Measurements from ENCODE around the gene FLNA.

DNA sequence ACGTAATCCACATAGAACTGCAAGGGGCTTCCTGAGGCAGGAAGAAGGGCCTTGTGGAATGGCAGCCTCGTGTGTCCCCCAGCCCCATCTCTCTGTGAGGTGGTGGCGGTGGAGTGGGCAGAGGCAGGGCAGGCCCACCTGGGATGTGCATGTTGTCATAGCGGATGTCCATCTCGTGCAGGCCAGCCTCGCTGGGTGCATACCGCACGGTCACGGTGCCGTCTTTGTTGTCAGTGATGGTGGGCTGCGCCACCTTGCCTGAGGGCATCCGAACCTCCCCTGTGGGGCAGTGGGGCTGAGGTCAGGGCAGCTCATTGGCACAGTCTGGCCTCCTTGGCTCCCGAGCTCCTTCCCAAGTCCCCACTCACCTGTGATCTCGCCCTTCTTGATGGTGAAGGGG lies 20.4 kb downstream of the FLNA start:
- TF ChIP-seq, protein P1, sequence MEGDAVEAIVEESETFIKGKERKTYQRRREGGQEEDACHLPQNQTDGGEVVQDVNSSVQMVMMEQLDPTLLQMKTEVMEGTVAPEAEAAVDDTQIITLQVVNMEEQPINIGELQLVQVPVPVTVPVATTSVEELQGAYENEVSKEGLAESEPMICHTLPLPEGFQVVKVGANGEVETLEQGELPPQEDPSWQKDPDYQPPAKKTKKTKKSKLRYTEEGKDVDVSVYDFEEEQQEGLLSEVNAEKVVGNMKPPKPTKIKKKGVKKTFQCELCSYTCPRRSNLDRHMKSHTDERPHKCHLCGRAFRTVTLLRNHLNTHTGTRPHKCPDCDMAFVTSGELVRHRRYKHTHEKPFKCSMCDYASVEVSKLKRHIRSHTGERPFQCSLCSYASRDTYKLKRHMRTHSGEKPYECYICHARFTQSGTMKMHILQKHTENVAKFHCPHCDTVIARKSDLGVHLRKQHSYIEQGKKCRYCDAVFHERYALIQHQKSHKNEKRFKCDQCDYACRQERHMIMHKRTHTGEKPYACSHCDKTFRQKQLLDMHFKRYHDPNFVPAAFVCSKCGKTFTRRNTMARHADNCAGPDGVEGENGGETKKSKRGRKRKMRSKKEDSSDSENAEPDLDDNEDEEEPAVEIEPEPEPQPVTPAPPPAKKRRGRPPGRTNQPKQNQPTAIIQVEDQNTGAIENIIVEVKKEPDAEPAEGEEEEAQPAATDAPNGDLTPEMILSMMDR (IDR thresholded peaks at IDR 0.05): no peak
- TF ChIP-seq POLR2A (IDR thresholded peaks at IDR 0.05): no peak

All from breast epithelium (tissue), 3 donors.